ENCODE measurements around the gene LTBR.

The LTBR gene

DNA sequence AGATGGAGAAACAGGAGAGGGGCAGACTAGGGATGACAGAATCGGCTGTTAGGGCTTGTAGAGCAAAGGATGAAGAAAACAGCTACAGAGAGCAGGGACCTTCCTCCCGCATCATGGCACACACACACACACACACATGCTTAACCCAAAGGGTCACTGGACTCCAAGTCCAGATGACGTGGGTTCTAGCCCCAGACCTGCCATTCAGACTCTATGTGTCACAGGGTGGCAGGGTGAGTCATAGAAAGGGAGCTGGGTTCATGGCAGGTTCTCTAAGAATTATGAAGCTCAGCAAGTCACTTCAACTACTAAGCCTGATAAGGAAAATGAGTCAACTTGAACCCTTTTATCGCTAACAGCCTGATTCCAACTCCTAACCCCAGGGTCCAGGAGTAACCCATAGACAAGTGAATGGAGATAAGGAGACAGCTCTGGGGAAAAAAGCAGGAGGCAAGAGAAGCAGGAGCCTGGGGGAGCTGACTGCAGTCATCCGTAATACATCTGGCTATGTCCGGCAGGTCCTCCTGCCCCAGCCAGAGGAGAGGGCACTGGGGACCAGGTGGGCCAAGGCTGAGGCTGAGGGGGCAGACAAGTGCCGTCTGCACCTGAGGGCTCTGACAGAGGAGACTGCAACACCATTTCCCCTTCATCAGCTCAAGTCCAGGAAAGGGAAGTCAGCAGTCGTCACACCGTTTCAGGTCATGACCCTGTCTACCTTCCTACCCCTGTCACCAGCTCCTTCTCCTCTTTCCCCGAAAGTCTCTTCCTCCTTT lies 38.5 kb upstream of the LTBR start:
- TF ChIP-seq SIN3A (IDR thresholded peaks at IDR 0.05; ENCODE audit: borderline replicate concordance, insufficient read depth, low read length) (no peak), TAF1 (IDR thresholded peaks at IDR 0.05; ENCODE audit: borderline replicate concordance, insufficient read depth, low read length) (no peak), FOXP2 (optimal IDR thresholded peaks at IDR 0.05; ENCODE audit: borderline replicate concordance, extremely low read depth, extremely low read length, insufficient read depth) (no peak), POLR2AphosphoS5 (IDR thresholded peaks at IDR 0.05; ENCODE audit: low read depth, low read length) (no peak)
- TF ChIP-seq, protein P1, sequence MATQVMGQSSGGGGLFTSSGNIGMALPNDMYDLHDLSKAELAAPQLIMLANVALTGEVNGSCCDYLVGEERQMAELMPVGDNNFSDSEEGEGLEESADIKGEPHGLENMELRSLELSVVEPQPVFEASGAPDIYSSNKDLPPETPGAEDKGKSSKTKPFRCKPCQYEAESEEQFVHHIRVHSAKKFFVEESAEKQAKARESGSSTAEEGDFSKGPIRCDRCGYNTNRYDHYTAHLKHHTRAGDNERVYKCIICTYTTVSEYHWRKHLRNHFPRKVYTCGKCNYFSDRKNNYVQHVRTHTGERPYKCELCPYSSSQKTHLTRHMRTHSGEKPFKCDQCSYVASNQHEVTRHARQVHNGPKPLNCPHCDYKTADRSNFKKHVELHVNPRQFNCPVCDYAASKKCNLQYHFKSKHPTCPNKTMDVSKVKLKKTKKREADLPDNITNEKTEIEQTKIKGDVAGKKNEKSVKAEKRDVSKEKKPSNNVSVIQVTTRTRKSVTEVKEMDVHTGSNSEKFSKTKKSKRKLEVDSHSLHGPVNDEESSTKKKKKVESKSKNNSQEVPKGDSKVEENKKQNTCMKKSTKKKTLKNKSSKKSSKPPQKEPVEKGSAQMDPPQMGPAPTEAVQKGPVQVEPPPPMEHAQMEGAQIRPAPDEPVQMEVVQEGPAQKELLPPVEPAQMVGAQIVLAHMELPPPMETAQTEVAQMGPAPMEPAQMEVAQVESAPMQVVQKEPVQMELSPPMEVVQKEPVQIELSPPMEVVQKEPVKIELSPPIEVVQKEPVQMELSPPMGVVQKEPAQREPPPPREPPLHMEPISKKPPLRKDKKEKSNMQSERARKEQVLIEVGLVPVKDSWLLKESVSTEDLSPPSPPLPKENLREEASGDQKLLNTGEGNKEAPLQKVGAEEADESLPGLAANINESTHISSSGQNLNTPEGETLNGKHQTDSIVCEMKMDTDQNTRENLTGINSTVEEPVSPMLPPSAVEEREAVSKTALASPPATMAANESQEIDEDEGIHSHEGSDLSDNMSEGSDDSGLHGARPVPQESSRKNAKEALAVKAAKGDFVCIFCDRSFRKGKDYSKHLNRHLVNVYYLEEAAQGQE (IDR thresholded peaks at IDR 0.05; ENCODE audit: insufficient read depth in 1 of 2, low read depth in 2 of 2, low read length in 2 of 2), result no peak

DNA sequence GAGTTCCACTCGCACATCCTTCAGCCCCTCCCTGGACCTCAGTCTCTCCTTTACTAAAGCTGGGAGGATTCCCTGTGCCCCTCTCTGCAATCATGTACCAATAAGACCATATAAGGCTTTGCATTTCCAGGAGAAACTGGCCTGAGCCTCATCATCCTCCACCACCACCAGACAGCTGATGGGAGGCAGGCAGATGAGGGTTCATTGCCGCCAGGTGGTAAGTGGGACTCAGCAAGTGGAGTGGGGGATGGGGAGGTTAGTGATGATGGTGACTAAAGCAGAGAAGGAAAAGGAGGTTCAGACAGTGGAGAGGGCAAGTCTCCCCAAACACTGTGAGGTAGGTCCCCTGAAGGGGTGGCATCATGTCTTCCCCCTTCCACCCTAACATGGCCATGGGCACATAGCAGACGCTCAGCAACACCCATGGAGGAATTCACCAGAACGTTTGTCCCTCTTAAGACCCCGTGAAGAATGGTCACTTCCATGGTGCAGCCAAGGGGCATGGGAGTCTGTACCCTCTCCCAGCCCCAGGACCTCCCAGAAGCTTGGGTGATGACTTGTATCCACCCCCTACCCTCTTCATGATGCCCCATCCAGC lies 37.6 kb upstream of the LTBR start:
- no peak for TF ChIP-seq FOXP2 (optimal IDR thresholded peaks at IDR 0.05; ENCODE audit: borderline replicate concordance, extremely low read depth, extremely low read length, insufficient read depth)
- TF ChIP-seq, protein P1 (IDR thresholded peaks at IDR 0.05; ENCODE audit: insufficient read depth in 1 of 2, low read depth in 2 of 2, low read length in 2 of 2), result no peak
- no peak for TF ChIP-seq TAF1 (IDR thresholded peaks at IDR 0.05; ENCODE audit: borderline replicate concordance, insufficient read depth, low read length)
- TF ChIP-seq POLR2AphosphoS5 (IDR thresholded peaks at IDR 0.05; ENCODE audit: low read depth, low read length), result no peak

DNA sequence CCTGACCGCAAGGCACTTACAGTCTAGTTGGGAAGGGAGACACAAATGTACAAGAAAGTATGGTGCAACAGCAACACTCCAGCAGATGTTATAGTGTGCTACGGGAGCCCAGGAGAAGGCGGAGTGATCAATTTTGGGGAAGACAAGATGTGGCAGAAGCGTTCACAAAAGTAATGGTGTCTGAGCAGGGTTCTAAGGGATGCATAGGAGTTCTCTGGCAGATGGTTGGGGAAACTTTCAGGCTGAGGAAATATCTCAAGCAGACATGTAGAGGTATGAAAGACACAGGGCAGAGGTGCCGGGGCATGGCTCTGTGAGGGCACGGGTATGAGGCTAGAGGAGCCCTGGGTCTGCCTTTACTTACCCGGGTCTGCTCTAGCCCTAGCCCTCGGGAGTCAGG lies 37.0 kb upstream of the LTBR start:
- TF ChIP-seq POLR2AphosphoS5 (IDR thresholded peaks at IDR 0.05; ENCODE audit: low read depth, low read length) (no peak), FOXP2 (optimal IDR thresholded peaks at IDR 0.05; ENCODE audit: borderline replicate concordance, extremely low read depth, extremely low read length, insufficient read depth) (no peak), SIN3A (IDR thresholded peaks at IDR 0.05; ENCODE audit: borderline replicate concordance, insufficient read depth, low read length) (no peak), TAF1 (IDR thresholded peaks at IDR 0.05; ENCODE audit: borderline replicate concordance, insufficient read depth, low read length) (no peak)
- TF ChIP-seq, protein P1 (IDR thresholded peaks at IDR 0.05; ENCODE audit: insufficient read depth in 1 of 2, low read depth in 2 of 2, low read length in 2 of 2), result no peak

DNA sequence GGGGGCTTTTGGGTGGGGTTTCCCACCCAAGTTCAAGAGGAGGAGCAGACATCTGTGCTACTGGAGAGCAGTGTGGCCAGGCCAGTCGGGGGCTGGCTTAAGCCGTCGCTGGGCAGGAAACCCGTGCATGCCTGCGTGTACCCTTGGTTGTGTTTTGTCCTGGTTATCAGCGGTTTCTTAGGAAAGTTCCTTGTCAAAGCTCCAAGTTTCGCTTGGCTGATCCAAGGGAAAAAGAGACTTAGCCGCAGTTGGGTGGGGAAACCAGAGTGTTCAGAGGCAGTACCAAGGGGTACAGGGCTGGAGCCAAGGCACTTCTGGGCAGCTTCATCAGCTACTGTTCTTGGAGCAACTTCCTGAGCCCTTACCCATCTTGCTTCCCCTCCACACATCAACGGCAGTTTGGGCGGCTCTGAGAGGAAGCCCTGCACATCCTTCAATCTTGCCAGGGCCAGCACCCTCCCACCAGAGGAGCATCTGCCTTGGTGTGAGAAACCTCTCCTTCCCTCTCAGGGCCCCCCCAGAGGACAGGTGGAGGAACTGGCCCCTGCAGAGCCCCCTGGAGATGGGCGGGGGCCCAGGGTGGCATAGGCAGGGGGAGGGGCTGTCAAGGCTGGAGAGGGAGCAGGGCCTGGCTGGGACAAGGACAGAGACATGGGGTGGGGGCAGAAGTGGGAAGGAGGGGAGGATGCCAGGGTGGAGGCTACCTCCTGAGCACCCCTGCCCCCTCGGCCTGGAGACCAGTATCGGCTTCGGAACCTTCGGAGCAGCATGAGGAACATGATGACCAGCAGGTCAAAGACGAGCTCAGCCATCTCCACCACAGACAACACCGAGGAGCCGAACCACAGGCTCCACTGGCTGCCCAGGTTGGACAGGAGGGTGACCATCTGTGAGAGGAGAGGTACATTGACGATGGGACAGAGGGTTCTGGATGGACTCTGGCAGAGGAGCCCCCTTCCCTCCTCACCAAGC lies 36.3 kb upstream of the LTBR start:
- TF ChIP-seq TAF1 (IDR thresholded peaks at IDR 0.05; ENCODE audit: borderline replicate concordance, insufficient read depth, low read length) (no peak), SIN3A (IDR thresholded peaks at IDR 0.05; ENCODE audit: borderline replicate concordance, insufficient read depth, low read length) (no peak), POLR2AphosphoS5 (IDR thresholded peaks at IDR 0.05; ENCODE audit: low read depth, low read length) (no peak), FOXP2 (optimal IDR thresholded peaks at IDR 0.05; ENCODE audit: borderline replicate concordance, extremely low read depth, extremely low read length, insufficient read depth) (no peak)
- TF ChIP-seq, protein P1 (IDR thresholded peaks at IDR 0.05; ENCODE audit: insufficient read depth in 1 of 2, low read depth in 2 of 2, low read length in 2 of 2), result no peak

Data from PFSK-1 (cell line).